Colonic mucosa (tissue), 4 donors: Measurements from ENCODE around the gene PLCH1. TPM values are rescaled to one million over a fixed set of nuclear protein-coding genes. Genes with fewer than 3 reads are reported as not detected.

Experiments used
- DNase-seq: peaks from one replicate; pipeline ENCODE4 v3.0.0-alpha.2; 2020
- H3K27ac ChIP-seq: fragments of 200-600 bp; one replicate; pipeline ENCODE4 v1.8.0; 2021
- H3K27me3 ChIP-seq: fragments of 200-600 bp; one replicate; pipeline ENCODE4 v1.8.0; 2021
- H3K36me3 ChIP-seq: fragments of 200-600 bp; one replicate; pipeline ENCODE4 v1.8.0; 2021
- H3K4me1 ChIP-seq: fragments of 200-600 bp; one replicate; pipeline ENCODE4 v1.8.0; 2021; ENCODE audit warnings: mild to moderate bottlenecking
- H3K4me3 ChIP-seq: fragments of 200-600 bp; one replicate; pipeline ENCODE4 v1.8.0; 2021
- H3K9ac ChIP-seq, 2 donors: one replicate each; pipeline ENCODE4 v1.7.0; 2013; ENCODE audit warnings: control low read depth in 2 of 2, low read depth in 2 of 2, low read length in 2 of 2
- H3K9me3 ChIP-seq: fragments of 200-600 bp; one replicate; pipeline ENCODE4 v1.8.0; 2021
- intact Hi-C: fragments of 100-400 bp; cut with DNase I; formaldehyde crosslinking; loops from one replicate; pipeline ENCODE4 v1.14.1; 2022
- total RNA-seq, 2 donors: library from RNA; stranded (reverse); fragmentation: NEBNext Ultra II Directional in 1 of 2; extraction: Animal tissue kit (Norgen Biotek cat#: 25700) in 1 of 2; gene quantifications; one replicate each; pipeline ENCODE4 v1.2.1, GENCODE V29; 2021
- TF ChIP-seq, protein P1 (sequence below): fragments of 200-600 bp; IDR thresholded peaks from one replicate; pipeline ENCODE4 v1.8.0; 2022; ENCODE audit warnings: antibody characterized with exemption, mild to moderate bottlenecking
- donor health status: healthy.
- donor health status: DM: no; HTN: no; CAD: no.
- donor health status: DM: no; HTN: no; CAD: no.

PLCH1 gene
- total RNA-seq, 2 donors from 2014 or later: 8.2 to 11.0 TPM

GRCh38 chr3:155673421-155673820 is 71.5 kb downstream of the PLCH1 start:
- H3K4me3 ChIP-seq: no peak overlapping the region
- no peaks in the 10 kb centered on the region for H3K4me1 ChIP-seq
- no peaks in the 10 kb centered on the region for H3K27me3 ChIP-seq
- H3K36me3 ChIP-seq: no peaks in the 10 kb centered on the region
- DNase-seq: no peak
- H3K9me3 ChIP-seq: no peaks in the 10 kb centered on the region
- no peak overlapping the region for H3K27ac ChIP-seq
- no peak overlapping the region for H3K9ac ChIP-seq
- TF ChIP-seq, protein P1, sequence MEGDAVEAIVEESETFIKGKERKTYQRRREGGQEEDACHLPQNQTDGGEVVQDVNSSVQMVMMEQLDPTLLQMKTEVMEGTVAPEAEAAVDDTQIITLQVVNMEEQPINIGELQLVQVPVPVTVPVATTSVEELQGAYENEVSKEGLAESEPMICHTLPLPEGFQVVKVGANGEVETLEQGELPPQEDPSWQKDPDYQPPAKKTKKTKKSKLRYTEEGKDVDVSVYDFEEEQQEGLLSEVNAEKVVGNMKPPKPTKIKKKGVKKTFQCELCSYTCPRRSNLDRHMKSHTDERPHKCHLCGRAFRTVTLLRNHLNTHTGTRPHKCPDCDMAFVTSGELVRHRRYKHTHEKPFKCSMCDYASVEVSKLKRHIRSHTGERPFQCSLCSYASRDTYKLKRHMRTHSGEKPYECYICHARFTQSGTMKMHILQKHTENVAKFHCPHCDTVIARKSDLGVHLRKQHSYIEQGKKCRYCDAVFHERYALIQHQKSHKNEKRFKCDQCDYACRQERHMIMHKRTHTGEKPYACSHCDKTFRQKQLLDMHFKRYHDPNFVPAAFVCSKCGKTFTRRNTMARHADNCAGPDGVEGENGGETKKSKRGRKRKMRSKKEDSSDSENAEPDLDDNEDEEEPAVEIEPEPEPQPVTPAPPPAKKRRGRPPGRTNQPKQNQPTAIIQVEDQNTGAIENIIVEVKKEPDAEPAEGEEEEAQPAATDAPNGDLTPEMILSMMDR: no peak
- intact Hi-C loops: no loop called here

DNA sequence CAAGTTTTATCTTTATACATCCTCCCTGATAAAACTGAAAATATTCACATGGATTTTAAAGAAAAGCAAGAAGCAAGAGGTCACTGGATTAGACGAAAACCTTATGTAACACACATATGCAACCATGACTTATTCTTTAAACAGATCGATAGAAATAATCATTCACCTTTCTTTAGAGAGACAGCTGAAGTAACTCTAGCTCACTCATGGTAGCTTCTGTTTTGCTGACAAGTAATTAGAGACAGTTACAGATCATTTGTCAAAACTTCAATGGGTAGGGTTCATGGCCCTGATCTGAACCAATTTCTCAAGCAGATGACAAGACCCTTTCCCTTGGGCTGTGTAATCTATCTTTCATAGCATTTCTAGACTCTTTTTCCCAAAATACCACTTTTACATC is 74.5 kb downstream of the PLCH1 start:
- Histone ChIP-seq H3K36me3 (no peaks in the 10 kb centered on the region), H3K4me1 (no peaks in the 10 kb centered on the region), H3K9me3 (no peaks in the 10 kb centered on the region), H3K9ac (no peak overlapping the region), H3K4me3 (no peak overlapping the region), H3K27ac (no peak overlapping the region), H3K27me3 (no peaks in the 10 kb centered on the region)
- TF ChIP-seq, protein P1: no peak
- intact Hi-C loops: no loop called here
- no peak for DNase-seq

GRCh38 chr3:155667988-155668387 is 76.9 kb downstream of the PLCH1 start:
- TF ChIP-seq, protein P1: no peak
- Histone ChIP-seq H3K9me3 (no peaks in the 10 kb centered on the region), H3K4me3 (no peak overlapping the region), H3K36me3 (no peaks in the 10 kb centered on the region), H3K27me3 (no peaks in the 10 kb centered on the region), H3K9ac (no peak overlapping the region), H3K4me1 (peaks cover 7% of the 10 kb centered on the region), H3K27ac (no peak overlapping the region)
- no peak for DNase-seq
- intact Hi-C loops: no loop called here

DNA sequence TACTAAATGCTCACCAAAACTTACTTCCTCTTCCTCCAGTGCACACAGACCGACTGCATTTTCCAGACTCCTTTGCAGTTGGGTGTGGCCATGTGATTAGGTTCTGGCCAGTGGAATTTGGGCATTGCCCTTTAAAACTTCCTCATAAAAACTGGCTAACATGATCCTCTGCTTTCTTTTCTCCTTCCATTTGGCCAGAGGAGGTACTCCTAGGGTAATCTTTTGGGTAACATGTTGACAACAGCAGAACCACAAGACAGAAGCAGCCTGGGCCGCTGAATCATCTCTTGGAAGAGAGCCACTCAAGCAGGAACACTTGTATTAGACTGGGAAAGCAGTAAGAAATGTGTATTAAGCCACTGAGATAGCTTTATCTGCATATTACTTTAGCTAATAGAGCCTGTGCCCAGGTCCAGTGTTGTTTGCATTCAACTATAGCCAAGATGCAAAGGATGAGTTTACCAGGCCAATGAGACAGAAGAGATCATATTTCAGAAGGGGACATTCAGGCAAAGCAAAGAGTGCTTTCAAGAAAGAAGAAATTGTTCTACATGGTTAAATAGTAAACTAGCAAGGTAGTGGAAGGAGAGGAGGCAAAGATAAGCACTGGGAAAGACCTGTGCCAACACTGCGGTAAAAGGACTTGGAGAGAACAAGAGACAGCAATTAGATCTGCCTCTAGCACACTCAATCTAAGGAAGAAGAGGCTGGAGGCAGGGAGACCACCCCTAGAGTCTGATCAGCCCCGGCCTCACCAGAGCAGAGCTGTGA is 79.8 kb downstream of the PLCH1 start:
- H3K4me1 ChIP-seq: peaks cover 7% of the 10 kb centered on the region
- no peaks in the 10 kb centered on the region for H3K27me3 ChIP-seq
- intact Hi-C loops: no loop called here
- H3K27ac ChIP-seq: peak overlapping the region; percentile 70
- TF ChIP-seq, protein P1: no peak
- peak; percentile 67 for DNase-seq
- H3K36me3 ChIP-seq: no peaks in the 10 kb centered on the region
- H3K4me3 ChIP-seq: no peak overlapping the region
- peak overlapping the region in 1 of 2 donors; percentile 64 for H3K9ac ChIP-seq
- no peaks in the 10 kb centered on the region for H3K9me3 ChIP-seq

DNA sequence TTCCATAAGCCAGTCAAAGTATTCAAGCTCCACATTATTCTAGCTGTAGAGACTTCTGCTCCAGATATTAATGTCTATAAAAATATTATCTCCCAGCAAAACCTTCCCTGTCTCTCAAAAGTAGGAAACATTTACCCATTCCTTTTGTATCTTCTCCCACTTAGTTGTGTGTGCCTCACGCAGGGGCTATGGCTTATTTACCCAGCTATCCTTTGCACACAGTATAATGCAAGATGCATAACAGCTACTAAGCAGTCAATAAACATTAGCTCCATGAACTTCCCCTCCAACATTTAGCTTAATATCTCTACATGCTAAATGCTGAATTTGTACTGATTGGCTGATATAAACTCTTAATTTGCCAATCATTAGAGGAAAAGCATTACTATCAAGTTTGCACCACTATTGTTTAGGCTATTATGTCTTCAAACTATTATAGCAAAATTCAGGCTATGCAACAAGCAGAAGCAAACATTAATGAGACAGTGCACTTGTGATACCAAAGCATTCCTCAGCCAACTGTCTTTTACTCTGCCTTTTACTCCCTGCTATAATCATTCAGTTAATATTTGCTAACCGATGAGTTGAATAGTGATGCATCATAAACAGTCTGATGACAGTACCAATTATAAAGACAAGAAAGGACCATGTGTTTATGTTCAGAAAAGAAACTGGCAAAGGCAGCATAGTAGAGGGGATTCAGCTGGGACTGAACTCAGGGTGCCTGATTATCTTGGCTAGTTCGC is 81.2 kb downstream of the PLCH1 start:
- TF ChIP-seq, protein P1: no peak
- Histone ChIP-seq H3K4me3 (no peak overlapping the region), H3K27ac (no peak overlapping the region), H3K27me3 (no peaks in the 10 kb centered on the region), H3K9me3 (no peaks in the 10 kb centered on the region), H3K4me1 (peaks cover 7% of the 10 kb centered on the region), H3K9ac (no peak overlapping the region), H3K36me3 (no peaks in the 10 kb centered on the region)
- DNase-seq: no peak
- intact Hi-C loops: no loop called here
